Osteocyte (in vitro differentiated cells): ENCODE measurements around the gene PLCD3. TPM values are rescaled to one million over a fixed set of nuclear protein-coding genes. Genes with fewer than 3 reads are reported as not detected.
A peak's percentile ranks its signal among the peaks of the same experiment; 100 is the strongest.

Source experiments
- DNase-seq: peaks from one replicate; pipeline ENCODE4 v3.0.0; 2021; ENCODE audit warnings: mixed read lengths; ENCODE audit not compliant: unreplicated experiment; ENCODE audit errors: extremely low spot score
- H3K27ac Mint-ChIP-seq: one replicate; pipeline ENCODE4 v1.8.0; 2021; ENCODE audit warnings: mild to moderate bottlenecking, mixed read lengths; ENCODE audit not compliant: unreplicated experiment
- H3K27me3 Mint-ChIP-seq: one replicate; pipeline ENCODE4 v1.8.0; 2021; ENCODE audit warnings: mixed read lengths; ENCODE audit not compliant: unreplicated experiment
- H3K36me3 Mint-ChIP-seq: one replicate; pipeline ENCODE4 v1.8.0; 2021; ENCODE audit warnings: mixed read lengths; ENCODE audit not compliant: unreplicated experiment
- H3K4me1 Mint-ChIP-seq: one replicate; pipeline ENCODE4 v1.8.0; 2021; ENCODE audit warnings: mixed read lengths; ENCODE audit not compliant: unreplicated experiment
- H3K4me3 Mint-ChIP-seq: one replicate; pipeline ENCODE4 v1.8.0; 2021; ENCODE audit warnings: mild to moderate bottlenecking, moderate library complexity, mixed read lengths; ENCODE audit not compliant: unreplicated experiment
- H3K9me3 Mint-ChIP-seq: one replicate; pipeline ENCODE4 v1.8.0; 2021; ENCODE audit warnings: mixed read lengths; ENCODE audit not compliant: unreplicated experiment
- CTCF ChIP-seq: fragments of 200-600 bp; sonication (generic); IDR thresholded peaks from 2 replicates; pipeline ENCODE4 v1.5.0; 2021; ENCODE audit warnings: antibody characterized with exemption, mild to moderate bottlenecking, moderate library complexity
- total RNA-seq: library from RNA; stranded (reverse); gene quantifications from 2 replicates; pipeline ENCODE4 v1.2.1, GENCODE V29; 2021

Gene PLCD3
- total RNA-seq, 1 donor from 2014 or later, result 111 TPM

GRCh38 chr17:45171338-45172231 is 39.3 kb upstream of the PLCD3 start:
- no peak for TF ChIP-seq CTCF
- H3K27ac Mint-ChIP-seq, result peak overlapping the region; percentile 99
- H3K27me3 Mint-ChIP-seq, result no peaks in the 10 kb centered on the region
- H3K9me3 Mint-ChIP-seq, result no peaks in the 10 kb centered on the region
- no peak for DNase-seq
- H3K4me3 Mint-ChIP-seq, result peak overlapping the region; percentile 69
- H3K36me3 Mint-ChIP-seq, result no peaks in the 10 kb centered on the region
- peaks cover 40% of the 10 kb centered on the region for H3K4me1 Mint-ChIP-seq

GRCh38 chr17:45170931-45171337 is 38.6 kb upstream of the PLCD3 start:
- Mint-ChIP-seq H3K36me3 (no peaks in the 10 kb centered on the region), H3K27me3 (no peaks in the 10 kb centered on the region), H3K4me3 (peak overlapping the region; percentile 69), H3K4me1 (peaks cover 37% of the 10 kb centered on the region), H3K27ac (peak overlapping the region; percentile 99), H3K9me3 (no peaks in the 10 kb centered on the region)
- DNase-seq, result no peak
- TF ChIP-seq CTCF, result no peak

- Mint-ChIP-seq H3K27ac (peak overlapping the region; percentile 99), H3K36me3 (no peaks in the 10 kb centered on the region), H3K9me3 (no peaks in the 10 kb centered on the region), H3K27me3 (no peaks in the 10 kb centered on the region), H3K4me3 (peak overlapping the region; percentile 69), H3K4me1 (peaks cover 34% of the 10 kb centered on the region)
- no peak for TF ChIP-seq CTCF
- no peak for DNase-seq
Observed at GRCh38 chr17:45170280-45170930, 38.1 kb upstream of the PLCD3 start.

GRCh38 chr17:45168991-45169752 is 36.9 kb upstream of the PLCD3 start:
- H3K27ac Mint-ChIP-seq, result peak overlapping the region; percentile 99
- no peaks in the 10 kb centered on the region for H3K9me3 Mint-ChIP-seq
- no peak for DNase-seq
- H3K4me3 Mint-ChIP-seq, result no peak overlapping the region
- no peak for TF ChIP-seq CTCF
- H3K27me3 Mint-ChIP-seq, result no peaks in the 10 kb centered on the region
- H3K36me3 Mint-ChIP-seq, result no peaks in the 10 kb centered on the region
- H3K4me1 Mint-ChIP-seq, result peaks cover 40% of the 10 kb centered on the region
